K562 (cell line): Measurements from ENCODE around the gene VIT. TPM values are rescaled to one million over a fixed set of nuclear protein-coding genes. Genes with fewer than 3 reads are reported as not detected.
A peak's percentile ranks its signal among the peaks of the same experiment; 100 is the strongest.

ENCODE experiments used
- CREM ChIP-seq: IDR thresholded peaks from 2 replicates; pipeline ENCODE4 v1.6.1; 2014; ENCODE audit warnings: antibody characterized with exemption, low read depth
- DIDO1 ChIP-seq: fragments of 450-650 bp; IDR thresholded peaks from 2 replicates; pipeline ENCODE4 v1.6.1; 2016; ENCODE audit warnings: low read depth, missing biosample characterization, missing genetic modification characterization
- HNRNPL ChIP-seq: fragments of 200-400 bp; formaldehyde crosslinking; IDR thresholded peaks from 2 replicates; pipeline ENCODE4 v1.6.1; 2017; ENCODE audit warnings: low read depth, mild to moderate bottlenecking, low read length
- JUND ChIP-seq, 2 experiments: IDR thresholded peaks; 2 replicates in 1 of 2; 3 replicates in 1 of 2; pipeline ENCODE4 v1.6.1; 2011; ENCODE audit warnings: borderline replicate concordance in 2 of 2, low read depth in 2 of 2, low read length in 2 of 2, improper control_type of control experiment in 1 of 2, missing biosample characterization in 1 of 2, missing genetic modification characterization in 1 of 2, missing genetic modification reagents in 1 of 2
- MAFG ChIP-seq: fragments of 450-650 bp; conservative IDR thresholded peaks from 2 replicates; pipeline ENCODE4 v1.6.1; 2016; ENCODE audit warnings: missing genetic modification characterization, missing compliant biosample characterization
- MCM7 ChIP-seq, 2 experiments: fragments of 450-650 bp; IDR thresholded peaks; 2 replicates each; pipeline ENCODE4 v1.6.1; 2016 to 2018
- RB1 ChIP-seq: fragments of 450-650 bp; IDR thresholded peaks from 2 replicates; pipeline ENCODE4 v1.6.1; 2017; ENCODE audit warnings: low read depth, mild to moderate bottlenecking
- RUNX1 ChIP-seq: sonication (generic); IDR thresholded peaks from 2 replicates; pipeline ENCODE4 v1.6.1; 2016; ENCODE audit warnings: antibody characterized with exemption, low read depth
- SMC3 ChIP-seq: conservative IDR thresholded peaks from 2 replicates; pipeline ENCODE4 v1.6.1; 2011; ENCODE audit warnings: low read depth, low read length, improper control_type of control experiment; ENCODE audit not compliant: insufficient read depth
- polyA plus RNA-seq, 8 experiments: library from polyadenylated mRNA; depleted of rRNA in 4 of 8; stranded (reverse) in 5 of 8; unstranded in 3 of 8; fragments of >200 nt; fragmentation: Nextera tagmentation in 2 of 8; fragmentation: Illumina TruSeq in 1 of 8; extraction: Ambion mirVana in 2 of 8; extraction: Trizol in 1 of 8; gene quantifications; 2 replicates each; pipeline versions ENCODE4 v1.2.1 to v1.2.3, GENCODE V29; 2011 to 2014; ENCODE audit warnings: inconsistent platforms in 1 of 8, missing spikeins in 1 of 8
- total RNA-seq, 7 experiments: library from RNA; depleted of rRNA in 6 of 7; stranded (reverse); fragments of >200 nt in 6 of 7; fragmentation: Illumina TruSeq in 2 of 7; extraction: Trizol in 2 of 7; gene quantifications; 2 replicates each; pipeline versions ENCODE4 v1.2.1 to v1.2.3, GENCODE V29; 2011 to 2021; ENCODE audit warnings: low replicate concordance in 1 of 7
- TF ChIP-seq, protein P1 (sequence below), 3 experiments: IDR thresholded peaks in 2 of 3; conservative IDR thresholded peaks in 1 of 3; 2 replicates each; pipeline ENCODE4 v1.5.1; 2011 to 2012; ENCODE audit warnings: low read length in 3 of 3, mild to moderate bottlenecking in 3 of 3, control low read depth in 2 of 3, improper control_type of control experiment in 1 of 3, inconsistent platforms in 1 of 3, low read depth in 1 of 3, mixed read lengths in 1 of 3, moderate library complexity in 1 of 3; ENCODE audit not compliant: insufficient read depth in 2 of 3
- TF ChIP-seq, protein P2 (sequence below): fragments of 250-450 bp; sonication (Bioruptor Pico); IDR thresholded peaks from 2 replicates; pipeline ENCODE4 v1.6.1; 2021; ENCODE audit warnings: mild to moderate bottlenecking
- TF ChIP-seq, protein P3 (sequence below), 2 experiments: IDR thresholded peaks in 1 of 2; conservative IDR thresholded peaks in 1 of 2; 2 replicates each; pipeline ENCODE4 v1.6.1; 2016; ENCODE audit warnings: low read depth in 2 of 2, mild to moderate bottlenecking in 1 of 2, missing compliant biosample characterization in 1 of 2, missing genetic modification characterization in 1 of 2, moderate library complexity in 1 of 2
- TF ChIP-seq, protein P4 (sequence below), 2 experiments: fragments of 450-650 bp; formaldehyde crosslinking in 1 of 2; IDR thresholded peaks; 2 replicates each; pipeline versions ENCODE4 v1.4.0 to v1.6.1; 2014 to 2020; ENCODE audit warnings: mild to moderate bottlenecking in 2 of 2, borderline replicate concordance in 1 of 2, low read depth in 1 of 2

Gene VIT
- total and polyA plus RNA-seq, 9 of the 15 experiments (the other 6 are each of a cell fraction or from before 2014, with no cell fraction given), result not detected

DNA sequence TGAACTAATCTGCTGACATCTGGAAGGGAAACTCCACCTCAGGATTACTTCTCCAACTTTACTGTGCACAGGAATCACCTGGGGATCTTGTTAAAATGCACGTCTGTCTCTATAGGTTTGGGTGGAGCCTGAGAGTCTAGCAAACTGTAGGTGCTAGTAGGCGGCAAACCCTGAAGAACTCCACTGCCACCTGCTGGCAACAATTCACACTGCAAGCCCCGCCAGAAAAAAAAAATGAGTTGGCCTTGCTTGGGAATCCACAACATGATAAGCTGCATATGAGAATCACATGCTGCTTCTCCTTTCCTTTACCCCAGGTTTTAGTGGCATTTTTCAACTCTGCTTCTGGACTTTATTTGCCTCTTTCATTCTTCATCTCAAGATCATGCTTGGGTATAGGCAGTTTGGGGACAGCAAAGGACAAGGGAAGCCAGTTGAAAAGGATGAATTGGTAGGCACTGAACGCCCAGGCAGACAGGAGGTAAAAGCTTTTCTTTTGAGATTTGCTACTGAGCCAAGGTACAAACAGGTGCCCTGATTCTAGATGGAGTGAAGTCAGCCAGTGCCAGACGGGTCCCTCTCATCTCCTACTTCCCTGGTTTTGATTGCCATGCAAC lies 88.8 kb downstream of the VIT start (continued):
- peak; percentile 50 for TF ChIP-seq SMC3
- TF ChIP-seq DIDO1 (tag), result no peak
- TF ChIP-seq RUNX1, result no peak
- TF ChIP-seq, protein P1, sequence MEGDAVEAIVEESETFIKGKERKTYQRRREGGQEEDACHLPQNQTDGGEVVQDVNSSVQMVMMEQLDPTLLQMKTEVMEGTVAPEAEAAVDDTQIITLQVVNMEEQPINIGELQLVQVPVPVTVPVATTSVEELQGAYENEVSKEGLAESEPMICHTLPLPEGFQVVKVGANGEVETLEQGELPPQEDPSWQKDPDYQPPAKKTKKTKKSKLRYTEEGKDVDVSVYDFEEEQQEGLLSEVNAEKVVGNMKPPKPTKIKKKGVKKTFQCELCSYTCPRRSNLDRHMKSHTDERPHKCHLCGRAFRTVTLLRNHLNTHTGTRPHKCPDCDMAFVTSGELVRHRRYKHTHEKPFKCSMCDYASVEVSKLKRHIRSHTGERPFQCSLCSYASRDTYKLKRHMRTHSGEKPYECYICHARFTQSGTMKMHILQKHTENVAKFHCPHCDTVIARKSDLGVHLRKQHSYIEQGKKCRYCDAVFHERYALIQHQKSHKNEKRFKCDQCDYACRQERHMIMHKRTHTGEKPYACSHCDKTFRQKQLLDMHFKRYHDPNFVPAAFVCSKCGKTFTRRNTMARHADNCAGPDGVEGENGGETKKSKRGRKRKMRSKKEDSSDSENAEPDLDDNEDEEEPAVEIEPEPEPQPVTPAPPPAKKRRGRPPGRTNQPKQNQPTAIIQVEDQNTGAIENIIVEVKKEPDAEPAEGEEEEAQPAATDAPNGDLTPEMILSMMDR (IDR thresholded peaks at IDR 0.05 in 2 of 3, conservative IDR thresholded peaks at IDR 0.05 in 1 of 3; ENCODE audit: insufficient read depth in 2 of 3, low read depth in 1 of 3, low read length in 3 of 3), result peak; percentile 85 to 92 (median 91)
- 0 out of 2 replicates have a peak, but pooled peaks have one; percentile 19 for TF ChIP-seq CREM
- peak; percentile 65; the same call in 1 of the 2 replicates for TF ChIP-seq RB1
- no peak for TF ChIP-seq HNRNPL
- TF ChIP-seq MAFG, result no peak
- 0 out of 2 replicates have a peak, but pooled peaks have one; percentile 36 for TF ChIP-seq JUND (IDR thresholded peaks at IDR 0.05; ENCODE audit: borderline replicate concordance, low read depth, low read length)
- TF ChIP-seq JUND (tag; IDR thresholded peaks at IDR 0.05; ENCODE audit: borderline replicate concordance, low read depth, low read length), result no peak
- TF ChIP-seq, protein P2, sequence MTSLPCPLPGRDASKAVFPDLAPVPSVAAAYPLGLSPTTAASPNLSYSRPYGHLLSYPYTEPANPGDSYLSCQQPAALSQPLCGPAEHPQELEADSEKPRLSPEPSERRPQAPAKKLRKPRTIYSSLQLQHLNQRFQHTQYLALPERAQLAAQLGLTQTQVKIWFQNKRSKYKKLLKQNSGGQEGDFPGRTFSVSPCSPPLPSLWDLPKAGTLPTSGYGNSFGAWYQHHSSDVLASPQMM (CRISPR knock-in tag), result no peak
- TF ChIP-seq, protein P3, sequence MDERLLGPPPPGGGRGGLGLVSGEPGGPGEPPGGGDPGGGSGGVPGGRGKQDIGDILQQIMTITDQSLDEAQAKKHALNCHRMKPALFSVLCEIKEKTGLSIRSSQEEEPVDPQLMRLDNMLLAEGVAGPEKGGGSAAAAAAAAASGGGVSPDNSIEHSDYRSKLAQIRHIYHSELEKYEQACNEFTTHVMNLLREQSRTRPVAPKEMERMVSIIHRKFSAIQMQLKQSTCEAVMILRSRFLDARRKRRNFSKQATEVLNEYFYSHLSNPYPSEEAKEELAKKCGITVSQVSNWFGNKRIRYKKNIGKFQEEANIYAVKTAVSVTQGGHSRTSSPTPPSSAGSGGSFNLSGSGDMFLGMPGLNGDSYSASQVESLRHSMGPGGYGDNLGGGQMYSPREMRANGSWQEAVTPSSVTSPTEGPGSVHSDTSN (CRISPR knock-in tag; IDR thresholded peaks at IDR 0.05; ENCODE audit: low read depth), result no peak
- TF ChIP-seq, protein P3 (tag; conservative IDR thresholded peaks at IDR 0.05; ENCODE audit: low read depth), result no peak
- no peak for TF ChIP-seq MCM7 (IDR thresholded peaks at IDR 0.05)
- TF ChIP-seq, protein P4, sequence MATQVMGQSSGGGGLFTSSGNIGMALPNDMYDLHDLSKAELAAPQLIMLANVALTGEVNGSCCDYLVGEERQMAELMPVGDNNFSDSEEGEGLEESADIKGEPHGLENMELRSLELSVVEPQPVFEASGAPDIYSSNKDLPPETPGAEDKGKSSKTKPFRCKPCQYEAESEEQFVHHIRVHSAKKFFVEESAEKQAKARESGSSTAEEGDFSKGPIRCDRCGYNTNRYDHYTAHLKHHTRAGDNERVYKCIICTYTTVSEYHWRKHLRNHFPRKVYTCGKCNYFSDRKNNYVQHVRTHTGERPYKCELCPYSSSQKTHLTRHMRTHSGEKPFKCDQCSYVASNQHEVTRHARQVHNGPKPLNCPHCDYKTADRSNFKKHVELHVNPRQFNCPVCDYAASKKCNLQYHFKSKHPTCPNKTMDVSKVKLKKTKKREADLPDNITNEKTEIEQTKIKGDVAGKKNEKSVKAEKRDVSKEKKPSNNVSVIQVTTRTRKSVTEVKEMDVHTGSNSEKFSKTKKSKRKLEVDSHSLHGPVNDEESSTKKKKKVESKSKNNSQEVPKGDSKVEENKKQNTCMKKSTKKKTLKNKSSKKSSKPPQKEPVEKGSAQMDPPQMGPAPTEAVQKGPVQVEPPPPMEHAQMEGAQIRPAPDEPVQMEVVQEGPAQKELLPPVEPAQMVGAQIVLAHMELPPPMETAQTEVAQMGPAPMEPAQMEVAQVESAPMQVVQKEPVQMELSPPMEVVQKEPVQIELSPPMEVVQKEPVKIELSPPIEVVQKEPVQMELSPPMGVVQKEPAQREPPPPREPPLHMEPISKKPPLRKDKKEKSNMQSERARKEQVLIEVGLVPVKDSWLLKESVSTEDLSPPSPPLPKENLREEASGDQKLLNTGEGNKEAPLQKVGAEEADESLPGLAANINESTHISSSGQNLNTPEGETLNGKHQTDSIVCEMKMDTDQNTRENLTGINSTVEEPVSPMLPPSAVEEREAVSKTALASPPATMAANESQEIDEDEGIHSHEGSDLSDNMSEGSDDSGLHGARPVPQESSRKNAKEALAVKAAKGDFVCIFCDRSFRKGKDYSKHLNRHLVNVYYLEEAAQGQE (IDR thresholded peaks at IDR 0.05; ENCODE audit: borderline replicate concordance), result peak; percentile 56; the same call in 1 of the 2 replicates
- TF ChIP-seq, protein P4 (CRISPR knock-in tag; IDR thresholded peaks at IDR 0.05; ENCODE audit: low read depth), result no peak
